LNCaP clone FGC (cell line): ENCODE results near the gene CBLN2.

Source experiments
- DNase-seq: peaks from one replicate; pipeline ENCODE4 v3.0.0-alpha.2; 2011; ENCODE audit warnings: low read depth
- H3K4me3 ChIP-seq: 2 replicates; pipeline ENCODE4 v1.5.1; 2011; ENCODE audit warnings: mild to moderate bottlenecking, low read depth, low read length, control low read depth
- TF ChIP-seq, protein P1 (sequence below): IDR thresholded peaks from 2 replicates; pipeline ENCODE4 v1.5.1; 2012; ENCODE audit warnings: mild to moderate bottlenecking; ENCODE audit not compliant: control insufficient read depth, insufficient read depth; ENCODE audit errors: extremely low read depth

Gene CBLN2

DNA sequence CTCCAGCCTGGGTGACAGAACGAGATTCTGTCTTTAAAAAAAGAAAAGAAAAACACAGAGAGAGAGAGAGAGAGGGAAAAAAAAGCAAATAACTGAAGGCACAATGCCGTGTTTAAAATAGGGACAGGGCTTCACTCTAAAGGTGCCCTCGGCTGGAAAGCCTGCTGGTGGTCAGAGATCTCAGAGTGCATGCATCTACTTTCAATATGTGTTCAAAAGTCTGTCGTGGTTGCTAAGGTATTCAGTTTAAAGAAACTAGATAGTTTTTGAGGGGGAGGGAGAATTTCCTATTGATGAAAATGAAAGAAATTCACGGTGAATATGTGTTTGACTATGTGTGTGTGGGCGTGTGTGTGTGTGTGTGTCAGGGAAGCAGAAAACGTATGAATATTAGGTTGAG, 11.0 kb upstream of the CBLN2 start:
- H3K4me3 ChIP-seq, result no peak overlapping the region
- no peak for DNase-seq

DNA sequence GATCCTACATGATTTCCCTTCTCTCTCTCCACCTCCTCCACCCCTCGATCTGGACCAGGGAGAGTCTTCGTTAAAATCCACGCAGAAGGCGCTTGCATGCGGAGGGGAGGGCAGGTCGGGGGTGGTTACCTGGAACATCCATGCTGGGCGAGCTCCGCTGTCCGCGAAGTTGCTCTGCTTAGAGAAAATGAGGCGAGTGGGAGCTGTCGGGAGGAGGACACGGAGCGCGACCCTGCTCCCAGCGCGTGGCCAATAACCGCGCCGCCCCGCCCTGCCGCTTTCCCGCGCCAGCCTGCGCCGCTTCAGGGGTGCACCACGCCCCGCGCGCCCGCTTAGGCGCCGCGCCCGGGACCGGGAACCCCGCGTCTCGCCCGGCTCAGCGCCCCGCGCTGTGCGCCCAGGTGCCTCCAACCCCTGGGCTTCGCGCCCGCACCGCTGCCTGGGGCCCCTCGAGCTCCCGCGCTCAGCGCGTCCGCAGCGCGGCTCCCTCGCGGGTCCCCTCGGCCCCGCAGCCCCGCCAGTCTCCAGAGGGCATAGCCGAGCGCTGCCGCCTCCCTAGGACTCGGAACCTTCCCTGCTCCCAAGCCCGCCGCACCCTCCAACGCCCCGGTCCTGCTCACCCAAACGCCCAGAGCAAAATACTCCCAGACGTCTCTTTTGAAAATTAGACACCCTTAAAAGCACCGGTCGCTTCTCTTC, 636 bp downstream of the CBLN2 start:
- peak overlapping the region; percentile 39 for H3K4me3 ChIP-seq
- no peak for DNase-seq
- TF ChIP-seq, protein P1, sequence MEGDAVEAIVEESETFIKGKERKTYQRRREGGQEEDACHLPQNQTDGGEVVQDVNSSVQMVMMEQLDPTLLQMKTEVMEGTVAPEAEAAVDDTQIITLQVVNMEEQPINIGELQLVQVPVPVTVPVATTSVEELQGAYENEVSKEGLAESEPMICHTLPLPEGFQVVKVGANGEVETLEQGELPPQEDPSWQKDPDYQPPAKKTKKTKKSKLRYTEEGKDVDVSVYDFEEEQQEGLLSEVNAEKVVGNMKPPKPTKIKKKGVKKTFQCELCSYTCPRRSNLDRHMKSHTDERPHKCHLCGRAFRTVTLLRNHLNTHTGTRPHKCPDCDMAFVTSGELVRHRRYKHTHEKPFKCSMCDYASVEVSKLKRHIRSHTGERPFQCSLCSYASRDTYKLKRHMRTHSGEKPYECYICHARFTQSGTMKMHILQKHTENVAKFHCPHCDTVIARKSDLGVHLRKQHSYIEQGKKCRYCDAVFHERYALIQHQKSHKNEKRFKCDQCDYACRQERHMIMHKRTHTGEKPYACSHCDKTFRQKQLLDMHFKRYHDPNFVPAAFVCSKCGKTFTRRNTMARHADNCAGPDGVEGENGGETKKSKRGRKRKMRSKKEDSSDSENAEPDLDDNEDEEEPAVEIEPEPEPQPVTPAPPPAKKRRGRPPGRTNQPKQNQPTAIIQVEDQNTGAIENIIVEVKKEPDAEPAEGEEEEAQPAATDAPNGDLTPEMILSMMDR, result no peak

More for the DNA sequence above, 11.0 kb upstream of the CBLN2 start:
- TF ChIP-seq, protein P1, result no peak

DNA sequence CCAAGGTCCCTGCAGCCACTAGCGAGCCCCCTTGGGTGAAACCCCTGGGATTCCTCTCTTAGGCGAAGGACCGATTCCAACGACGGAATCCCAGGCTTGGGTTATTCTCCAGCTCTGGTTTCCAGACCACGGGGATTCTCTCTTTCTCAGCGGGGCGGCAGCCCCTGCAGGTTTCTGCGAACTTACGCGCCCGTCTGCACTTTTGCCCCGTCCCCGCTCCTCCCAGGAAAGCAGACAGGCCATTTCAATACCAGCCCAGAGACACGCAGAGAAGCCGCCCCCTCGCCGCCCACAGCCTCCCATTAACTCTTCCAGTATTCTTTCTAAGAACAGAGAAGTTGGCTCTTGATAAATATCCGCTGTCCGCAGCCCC, 1.2 kb downstream of the CBLN2 start:
- H3K4me3 ChIP-seq, result peak overlapping the region; percentile 32
- no peak for DNase-seq
- TF ChIP-seq, protein P1, result no peak

DNA sequence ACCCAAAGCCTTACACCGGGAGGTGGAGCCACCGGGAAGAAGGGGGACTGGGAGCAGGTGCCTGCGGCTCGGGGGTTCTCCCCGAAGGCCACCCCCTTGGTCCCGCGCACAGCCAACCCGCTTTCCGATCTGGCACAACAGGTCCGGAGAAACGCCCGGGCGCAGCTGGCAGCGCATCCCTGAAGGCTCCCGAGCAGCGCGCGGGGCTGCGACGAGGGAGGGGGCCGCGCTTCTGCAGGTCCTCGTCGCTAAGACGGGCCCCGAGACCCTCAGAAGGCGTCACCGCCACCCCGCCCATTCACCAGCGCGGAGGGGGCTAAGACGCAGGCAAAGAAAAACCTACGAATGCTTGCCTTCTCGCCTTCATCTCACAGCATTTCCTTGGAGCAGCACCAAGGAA, 1.8 kb downstream of the CBLN2 start:
- DNase-seq, result no peak
- TF ChIP-seq, protein P1, result no peak
- peak overlapping the region; percentile 11 for H3K4me3 ChIP-seq

DNA sequence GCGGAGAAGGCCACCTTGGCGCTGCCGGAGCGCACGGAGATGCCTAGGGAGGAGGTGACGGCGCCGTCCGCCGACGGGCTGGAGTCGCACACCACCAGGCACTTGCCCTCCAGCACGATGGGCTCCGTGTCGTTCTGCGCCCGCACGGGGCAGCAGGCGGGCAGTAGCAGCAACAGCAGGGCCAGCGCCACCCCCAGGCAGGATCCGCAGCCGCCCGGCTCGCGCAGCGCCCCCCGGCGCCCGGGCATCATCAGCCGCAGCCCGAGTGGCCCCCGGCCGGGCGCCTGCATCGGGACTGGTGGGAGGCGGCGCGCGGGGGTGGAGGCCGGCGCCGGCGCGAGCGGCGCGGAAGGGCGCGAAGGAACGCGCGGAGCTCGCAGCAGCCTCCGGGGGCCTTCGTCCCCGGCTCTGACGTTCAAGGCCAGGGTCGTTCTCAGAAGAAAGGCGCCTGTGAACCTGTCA, 2.2 kb downstream of the CBLN2 start:
- H3K4me3 ChIP-seq, result peak overlapping the region; percentile 11
- TF ChIP-seq, protein P1, result no peak; the same call in 1 of the 2 replicates
- DNase-seq, result no peak

DNA sequence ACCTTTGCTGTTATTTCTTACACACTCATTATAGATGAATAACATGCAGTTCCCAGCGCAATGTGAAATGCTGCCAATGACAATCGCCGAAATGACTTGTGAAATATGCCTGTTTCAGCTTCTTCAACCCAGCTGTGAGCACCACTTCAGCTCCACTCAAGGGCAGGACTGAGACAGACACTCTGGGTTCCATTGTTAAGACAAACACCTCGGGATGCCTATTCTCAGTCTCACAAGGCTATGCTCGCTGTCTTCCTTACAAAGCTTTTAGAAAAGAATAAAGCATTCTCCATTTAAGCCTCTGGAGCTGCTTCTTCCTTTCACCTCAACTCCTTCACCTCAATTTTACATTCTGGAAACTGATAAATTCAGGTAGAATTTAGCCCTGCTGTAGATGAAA, 4.2 kb downstream of the CBLN2 start:
- DNase-seq, result no peak
- TF ChIP-seq, protein P1, result no peak

DNA sequence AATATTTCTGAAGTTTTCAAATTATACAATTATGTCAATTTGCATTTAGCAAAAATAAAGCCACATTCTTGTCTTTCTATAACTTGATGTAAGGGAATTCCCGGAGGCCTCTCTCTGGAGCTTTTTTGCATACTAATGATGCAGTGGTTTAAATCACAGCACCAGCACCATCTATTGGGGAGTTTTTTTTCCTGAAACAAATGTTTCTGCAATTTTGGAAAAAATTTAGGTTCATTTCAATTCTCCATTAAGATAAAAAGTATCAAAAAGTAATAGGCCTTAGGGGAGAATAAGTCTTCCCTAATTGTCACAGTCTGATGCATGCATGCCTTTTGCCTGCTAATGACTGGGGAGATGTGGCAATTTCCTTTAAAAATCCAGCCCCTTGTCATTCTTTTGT, 13.5 kb downstream of the CBLN2 start:
- no peak for DNase-seq
- TF ChIP-seq, protein P1, result no peak; the same call in 1 of the 2 replicates
- no peak overlapping the region for H3K4me3 ChIP-seq

More for the DNA sequence above, 4.2 kb downstream of the CBLN2 start:
- no peak overlapping the region for H3K4me3 ChIP-seq
